ENCODE data around the gene RNF39. TPM values are rescaled to one million over a fixed set of nuclear protein-coding genes. Genes with fewer than 3 reads are reported as not detected.

Gene RNF39
- total and polyA plus RNA-seq, 2 donors (not counting 3 experiments of a cell fraction or from before 2014, with no cell fraction given), result not detected

DNA sequence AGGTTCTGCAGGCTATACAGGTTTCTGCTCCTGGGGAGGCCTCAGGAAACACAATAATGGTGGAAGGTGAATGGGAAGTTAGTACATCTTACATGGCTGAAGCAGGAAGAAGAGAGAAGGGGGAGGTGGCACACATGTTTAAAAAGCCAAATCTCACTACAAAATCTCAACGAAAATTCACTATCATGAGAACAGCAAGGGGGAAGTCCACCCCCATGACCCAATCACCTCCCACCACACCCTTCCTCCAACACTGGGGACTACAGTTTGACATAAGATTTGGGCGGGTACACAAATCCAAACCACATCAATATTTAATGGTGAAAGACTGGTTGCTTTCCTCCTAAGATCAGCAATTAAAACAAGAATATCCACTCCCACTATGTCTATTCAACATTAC, 28.3 kb downstream of the RNF39 start:
- no peak for DNase-seq (ENCODE audit: low read depth, low spot score)
- H3K36me3 ChIP-seq (ENCODE audit: control insufficient read depth in 2 of 2, extremely low read depth in 1 of 2, insufficient read depth in 2 of 2, low read length in 2 of 2), result no peaks in the 10 kb centered on the region
- H3K4me3 ChIP-seq (replicated peaks in 1 of 3; ENCODE audit: insufficient read depth in 1 of 3, low read depth in 1 of 3, low read length in 3 of 3), result no peak overlapping the region
- no peak for TF ChIP-seq MYC (IDR thresholded peaks at IDR 0.05; ENCODE audit: low read depth, low read length)
- no peak for TF ChIP-seq EZH2 (IDR thresholded peaks at IDR 0.05; ENCODE audit: borderline replicate concordance, low read depth, low read length, severe bottlenecking)
- no peak for TF ChIP-seq MAX (IDR thresholded peaks at IDR 0.05; ENCODE audit: insufficient read depth, insufficient read length)
- no peak for TF ChIP-seq POLR2A (IDR thresholded peaks at IDR 0.05; ENCODE audit: low read depth, low read length)
- no peak for TF ChIP-seq CTCF (IDR thresholded peaks at IDR 0.05; ENCODE audit: extremely low read depth in 1 of 2, insufficient read depth in 1 of 2, low read depth in 1 of 2, low read length in 2 of 2)
- no peaks in the 10 kb centered on the region for H3K9me1 ChIP-seq (replicated peaks; ENCODE audit: control insufficient read depth, extremely low read depth, insufficient read depth, low read length)
- H2AFZ ChIP-seq (ENCODE audit: low read depth, low read length), result no peak overlapping the region
- no peak overlapping the region for H3K9ac ChIP-seq (replicated peaks; ENCODE audit: extremely low read depth, insufficient read depth, low read length)
- dilution Hi-C loops (cut with MboI; ENCODE audit: extremely low pct_ligation_motif_present, low sequenced_read_pairs), result no loop called here
- no peaks in the 10 kb centered on the region for H3K4me1 ChIP-seq (ENCODE audit: control insufficient read depth, extremely low read depth, insufficient read depth, low read length)
- no peaks in the 10 kb centered on the region for H3K27me3 ChIP-seq (ENCODE audit: control insufficient read depth in 2 of 2, insufficient read depth in 2 of 2, low read length in 2 of 2)
- CTCF ChIA-PET, result interaction anchor here (1.8 kb wide), 1 partner anchor 85 kb away, joined by 4 read pairs; no protein-coding TSS in a partner anchor
- H3K79me2 ChIP-seq (ENCODE audit: control insufficient read depth, insufficient read depth, low read length), result no peaks in the 10 kb centered on the region
- no peak overlapping the region for H3K27ac ChIP-seq (ENCODE audit: insufficient read depth, low read depth, low read length)
- FAIRE-seq, result no peak
- intact Hi-C loops (cut with micrococcal nuclease), result no loop called here
- no TSS peak for BruUV-seq (replicated peaks)
- no peak overlapping the region for H3K4me2 ChIP-seq (ENCODE audit: insufficient read depth, low read length)
- no peaks in the 10 kb centered on the region for H3K9me3 ChIP-seq (replicated peaks; ENCODE audit: control insufficient read depth, insufficient read depth, low read length)
- no peaks in the 10 kb centered on the region for H4K20me1 ChIP-seq (replicated peaks; ENCODE audit: control insufficient read depth, extremely low read depth, insufficient read depth, low read length)
- POLR2A ChIA-PET, result no interaction called here

- no peak overlapping the region for H3K4me3 ChIP-seq (replicated peaks in 1 of 3; ENCODE audit: insufficient read depth in 1 of 3, low read depth in 1 of 3, low read length in 3 of 3)
- H3K9ac ChIP-seq (replicated peaks; ENCODE audit: extremely low read depth, insufficient read depth, low read length), result no peak overlapping the region
- no peaks in the 10 kb centered on the region for H3K9me1 ChIP-seq (replicated peaks; ENCODE audit: control insufficient read depth, extremely low read depth, insufficient read depth, low read length)
- H3K4me2 ChIP-seq (ENCODE audit: insufficient read depth, low read length), result no peak overlapping the region
- no peak overlapping the region for H2AFZ ChIP-seq (ENCODE audit: low read depth, low read length)
- no peaks in the 10 kb centered on the region for H3K36me3 ChIP-seq (ENCODE audit: control insufficient read depth in 2 of 2, extremely low read depth in 1 of 2, insufficient read depth in 2 of 2, low read length in 2 of 2)
- no peak for TF ChIP-seq POLR2A (IDR thresholded peaks at IDR 0.05; ENCODE audit: low read depth, low read length)
- no peak for TF ChIP-seq MYC (IDR thresholded peaks at IDR 0.05; ENCODE audit: low read depth, low read length)
- no peak for TF ChIP-seq MAX (IDR thresholded peaks at IDR 0.05; ENCODE audit: insufficient read depth, insufficient read length)
- no peak for TF ChIP-seq JUN (IDR thresholded peaks at IDR 0.05; ENCODE audit: borderline replicate concordance, insufficient read depth, insufficient read length, low read depth)
- no peak for TF ChIP-seq POLR2AphosphoS5 (IDR thresholded peaks at IDR 0.05; ENCODE audit: insufficient read depth, low read depth, low read length)
- TF ChIP-seq EZH2 (IDR thresholded peaks at IDR 0.05; ENCODE audit: borderline replicate concordance, low read depth, low read length, severe bottlenecking), result no peak
- no peak for TF ChIP-seq CTCF (IDR thresholded peaks at IDR 0.05; ENCODE audit: extremely low read depth in 1 of 2, insufficient read depth in 1 of 2, low read depth in 1 of 2, low read length in 2 of 2)
- TF ChIP-seq GATA2 (IDR thresholded peaks at IDR 0.05; ENCODE audit: insufficient read depth, insufficient read length, low read depth, low read length), result no peak
- no peaks in the 10 kb centered on the region for H4K20me1 ChIP-seq (replicated peaks; ENCODE audit: control insufficient read depth, extremely low read depth, insufficient read depth, low read length)
- intact Hi-C loops (cut with micrococcal nuclease) (no loop called here), dilution Hi-C loops (cut with MboI; ENCODE audit: extremely low pct_ligation_motif_present, low sequenced_read_pairs) (no loop called here)
- no peak overlapping the region for H3K27ac ChIP-seq (ENCODE audit: insufficient read depth, low read depth, low read length)
- no peak for FAIRE-seq
- DNase-seq (ENCODE audit: low read depth, low spot score), result no peak
- CTCF ChIA-PET, result no interaction called here
- no peaks in the 10 kb centered on the region for H3K4me1 ChIP-seq (ENCODE audit: control insufficient read depth, extremely low read depth, insufficient read depth, low read length)
- no peaks in the 10 kb centered on the region for H3K27me3 ChIP-seq (ENCODE audit: control insufficient read depth in 2 of 2, insufficient read depth in 2 of 2, low read length in 2 of 2)
- no TSS peak for BruUV-seq (replicated peaks)
- POLR2A ChIA-PET, result no interaction called here
- H3K79me2 ChIP-seq (ENCODE audit: control insufficient read depth, insufficient read depth, low read length), result no peaks in the 10 kb centered on the region
- no peaks in the 10 kb centered on the region for H3K9me3 ChIP-seq (replicated peaks; ENCODE audit: control insufficient read depth, insufficient read depth, low read length)
These were observed 30.9 kb downstream of the RNF39 start for GRCh38 chr6:30044630-30045029.
